Limb (tissue), 2 donors: Measurements from ENCODE around the gene CELF5.

Experiments
- DNase-seq, 2 donors: peaks; one replicate each; pipeline ENCODE4 v3.0.0-alpha.2; 2016; ENCODE audit errors: extremely low spot score in 2 of 2

The CELF5 gene

DNA sequence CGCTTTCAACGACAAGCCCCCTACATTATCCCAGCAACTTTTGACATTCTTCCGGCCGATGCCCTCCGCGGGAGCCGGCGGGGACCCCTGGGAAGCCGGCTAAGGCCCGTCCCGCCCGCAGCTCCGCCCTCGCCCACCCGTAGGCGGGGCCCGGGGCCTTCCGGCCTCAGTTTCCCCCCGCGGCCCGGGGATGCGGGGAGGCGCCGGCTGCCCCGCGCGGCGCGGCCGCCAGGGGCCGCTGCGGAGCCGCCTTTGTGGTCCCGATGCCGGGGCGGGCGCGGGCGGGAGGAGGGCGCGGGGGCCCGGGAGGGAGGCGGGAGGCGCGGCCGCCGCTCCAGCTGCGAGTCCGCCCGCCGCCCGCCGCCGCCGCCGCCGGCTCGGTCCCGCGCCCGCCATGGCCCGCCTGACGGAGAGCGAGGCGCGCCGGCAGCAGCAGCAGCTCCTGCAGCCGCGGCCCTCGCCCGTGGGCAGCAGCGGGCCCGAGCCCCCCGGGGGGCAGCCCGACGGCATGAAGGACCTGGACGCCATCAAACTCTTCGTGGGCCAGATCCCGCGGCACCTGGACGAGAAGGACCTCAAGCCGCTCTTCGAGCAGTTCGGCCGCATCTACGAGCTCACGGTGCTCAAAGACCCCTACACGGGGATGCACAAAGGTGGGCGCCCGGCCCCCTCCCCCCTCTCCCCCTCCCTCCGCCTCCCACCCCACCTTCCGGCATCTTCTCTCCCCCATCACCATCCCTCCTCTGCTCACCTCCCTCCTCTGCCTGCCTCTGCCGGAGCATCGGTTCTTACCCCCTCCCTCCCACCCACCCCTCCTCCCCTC, at the start of gene CELF5:
CELF5 (plus strand) TSS at position 316 of the 823 bp plus-strand sequence; CDS start at position 395, 79 bp downstream.
- peak; percentile 17 to 85 for DNase-seq

GRCh38 chr19:3175781-3176714, 48.4 kb upstream of the CELF5 start:
- DNase-seq, result peak; percentile 21 to 36

GRCh38 chr19:3176715-3177501, 47.6 kb upstream of the CELF5 start:
- DNase-seq, result peak in 1 of 2 donors; percentile 29

- peak in 1 of 2 donors; percentile 27 for DNase-seq
These were observed 46.0 kb upstream of the CELF5 start, which contains the start of gene S1PR4 for GRCh38 chr19:3178377-3178972. Gene S1PR4 (plus strand): TSS chr19:3178769. CDS start chr19:3178793, 24 bp downstream.

DNA sequence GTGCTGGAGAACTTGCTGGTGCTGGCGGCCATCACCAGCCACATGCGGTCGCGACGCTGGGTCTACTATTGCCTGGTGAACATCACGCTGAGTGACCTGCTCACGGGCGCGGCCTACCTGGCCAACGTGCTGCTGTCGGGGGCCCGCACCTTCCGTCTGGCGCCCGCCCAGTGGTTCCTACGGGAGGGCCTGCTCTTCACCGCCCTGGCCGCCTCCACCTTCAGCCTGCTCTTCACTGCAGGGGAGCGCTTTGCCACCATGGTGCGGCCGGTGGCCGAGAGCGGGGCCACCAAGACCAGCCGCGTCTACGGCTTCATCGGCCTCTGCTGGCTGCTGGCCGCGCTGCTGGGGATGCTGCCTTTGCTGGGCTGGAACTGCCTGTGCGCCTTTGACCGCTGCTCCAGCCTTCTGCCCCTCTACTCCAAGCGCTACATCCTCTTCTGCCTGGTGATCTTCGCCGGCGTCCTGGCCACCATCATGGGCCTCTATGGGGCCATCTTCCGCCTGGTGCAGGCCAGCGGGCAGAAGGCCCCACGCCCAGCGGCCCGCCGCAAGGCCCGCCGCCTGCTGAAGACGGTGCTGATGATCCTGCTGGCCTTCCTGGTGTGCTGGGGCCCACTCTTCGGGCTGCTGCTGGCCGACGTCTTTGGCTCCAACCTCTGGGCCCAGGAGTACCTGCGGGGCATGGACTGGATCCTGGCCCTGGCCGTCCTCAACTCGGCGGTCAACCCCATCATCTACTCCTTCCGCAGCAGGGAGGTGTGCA, 45.3 kb upstream of the CELF5 start:
- DNase-seq, result peak in 1 of 2 donors; percentile 20

- DNase-seq, result peak in 1 of 2 donors; percentile 24
These were observed 44.6 kb upstream of the CELF5 start for GRCh38 chr19:3179739-3180293.

DNA sequence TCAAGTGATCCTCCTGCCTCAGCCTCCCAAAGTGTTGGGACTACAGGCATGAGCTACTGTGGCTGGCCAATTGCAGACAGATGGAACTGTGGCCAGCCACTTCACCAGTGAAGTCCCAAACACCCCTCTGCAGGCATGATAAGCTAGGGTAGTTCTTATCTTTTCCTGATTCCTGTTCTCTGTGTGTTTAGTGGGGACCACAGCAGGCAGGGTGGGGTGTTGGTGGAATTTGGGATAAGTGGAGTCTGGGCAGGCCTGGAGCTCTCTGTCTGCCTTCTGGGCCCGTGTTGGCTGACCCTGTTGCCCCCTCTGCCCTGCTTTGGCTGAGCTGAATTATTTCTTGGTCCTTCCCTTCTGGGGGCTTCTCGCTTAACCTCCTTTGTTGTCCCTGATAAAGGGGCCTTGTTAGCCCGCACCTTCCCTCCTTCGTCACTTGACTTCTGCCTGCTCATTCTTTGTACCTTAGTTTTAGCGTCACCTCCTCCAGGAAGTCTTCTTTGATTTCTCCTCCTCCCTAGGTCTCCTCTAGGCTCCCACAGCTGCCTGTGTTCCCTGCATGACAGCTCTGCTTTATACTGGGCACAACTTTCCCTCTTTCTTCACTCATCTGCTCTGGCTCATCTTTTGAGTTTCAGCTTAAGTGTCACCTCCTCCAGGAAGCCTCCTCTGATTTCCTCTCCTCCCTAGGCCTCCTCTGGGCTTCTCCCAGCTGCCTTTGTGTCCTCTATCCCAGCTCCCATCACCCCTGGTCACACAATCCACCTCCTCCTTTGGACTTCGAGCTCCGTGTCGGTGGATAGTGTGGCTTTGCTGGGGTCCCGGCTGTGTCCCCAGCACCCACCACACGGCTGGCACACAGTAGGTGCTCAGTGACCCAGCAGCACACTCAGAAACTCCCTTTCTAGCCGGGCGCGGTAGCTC, 40.5 kb upstream of the CELF5 start:
- no peak for DNase-seq

GRCh38 chr19:3184847-3185460, 39.5 kb upstream of the CELF5 start:
- DNase-seq, result peak in 1 of 2 donors; percentile 87

GRCh38 chr19:3185461-3186159, 38.9 kb upstream of the CELF5 start, which contains the start of gene NCLN:
Gene NCLN (plus strand): TSS chr19:3185930. CDS start chr19:3186031, 101 bp downstream.
- peak; percentile 97 to 98 for DNase-seq

DNA sequence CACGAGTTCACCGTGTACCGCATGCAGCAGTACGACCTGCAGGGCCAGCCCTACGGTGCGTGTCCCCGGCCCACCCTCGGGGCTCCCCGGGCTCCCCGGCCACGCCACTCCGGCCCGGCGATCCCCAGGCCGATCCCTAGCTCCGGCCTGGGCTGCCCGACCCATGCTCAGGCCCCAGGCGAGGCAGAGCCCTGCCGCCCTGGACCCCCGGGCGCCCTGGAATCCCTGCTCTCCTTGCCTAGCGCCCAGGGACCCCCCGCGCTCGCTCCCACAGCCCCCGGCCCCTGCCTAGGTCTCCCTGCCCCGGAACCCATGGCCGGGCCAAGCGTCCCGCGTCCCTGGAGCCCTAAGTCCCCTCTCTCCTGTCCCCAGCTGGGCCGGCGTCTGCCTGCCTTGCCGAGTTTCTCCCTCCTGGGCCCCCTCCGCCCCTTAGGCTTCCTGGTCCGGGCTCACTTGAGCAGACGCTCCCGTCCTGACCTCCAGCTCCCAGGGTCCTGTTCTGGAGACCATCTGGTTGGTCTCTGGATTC, 38.2 kb upstream of the CELF5 start:
- no peak for DNase-seq

GRCh38 chr19:3186891-3187661, 37.4 kb upstream of the CELF5 start:
- no peak for DNase-seq

- DNase-seq, result no peak
These were observed 36.6 kb upstream of the CELF5 start for GRCh38 chr19:3187662-3188511.

- DNase-seq, result no peak
These were observed 35.5 kb upstream of the CELF5 start for GRCh38 chr19:3188627-3189596.
